ENCODE measurements around the gene THAP10.

- no peak for TF ChIP-seq REST (IDR thresholded peaks at IDR 0.05; ENCODE audit: insufficient replicate concordance, low read depth)
- no peak for TF ChIP-seq CTCF (IDR thresholded peaks at IDR 0.05; ENCODE audit: insufficient read depth, low read length)
Observed at GRCh38 chr15:70879401-70879800, 12.8 kb downstream of the THAP10 start.
